Psoas muscle (tissue), 8 donors: ENCODE measurements around the gene AOAH. TPM values are rescaled to one million over a fixed set of nuclear protein-coding genes. Genes with fewer than 3 reads are reported as not detected.

Source experiments
- ATAC-seq, 4 donors: fragments of 200-7000 bp; cut with Tn5 transposase; one replicate each; pipeline ENCODE4 v1.9.1; 2020; ENCODE audit warnings: moderate library complexity in 3 of 4, mild to moderate bottlenecking in 2 of 4
- DNase-seq, 2 donors: peaks; one replicate each; pipeline ENCODE4 v3.0.0-alpha.2; 2020
- H3K27ac ChIP-seq: fragments of 200-600 bp; one replicate; pipeline ENCODE4 v1.8.0; 2022
- H3K27me3 ChIP-seq, 3 donors: fragments of 200-600 bp in 1 of 3; one replicate each; pipeline versions ENCODE4 v1.6.1 to v1.8.0; 2013 to 2022; ENCODE audit warnings: low read length in 2 of 3, mild to moderate bottlenecking in 2 of 3, moderate library complexity in 1 of 3; ENCODE audit not compliant: insufficient read depth in 3 of 3
- H3K36me3 ChIP-seq, 2 donors: fragments of 200-600 bp in 1 of 2; one replicate each; pipeline versions ENCODE4 v1.6.1 to v1.8.0; 2013 to 2022; ENCODE audit warnings: low read depth in 1 of 2, mild to moderate bottlenecking in 1 of 2, moderate library complexity in 1 of 2; ENCODE audit not compliant: insufficient read depth in 1 of 2
- H3K4me1 ChIP-seq: fragments of 200-600 bp; one replicate; pipeline ENCODE4 v1.8.0; 2022
- H3K4me3 ChIP-seq: fragments of 200-600 bp; one replicate; pipeline ENCODE4 v1.8.0; 2022; ENCODE audit warnings: mild to moderate bottlenecking
- H3K9me3 ChIP-seq: fragments of 200-600 bp; one replicate; pipeline ENCODE4 v1.8.0; 2022
- WGBS, 3 donors: extraction: QIAGEN DNeasy Blood & Tissue Kit; methylation state at CpG; one replicate each; pipeline versions ENCODE4 v1.1.6 to v1.1.7; 2013; 5-methylcytosine and 5-hydroxymethylcytosine counted together
- intact Hi-C, 2 donors: fragments of 100-400 bp; cut with DNase I; formaldehyde crosslinking; loops; one replicate each; pipeline versions ENCODE4 v1.11.0 to v1.14.2; 2022
- polyA plus RNA-seq, 3 donors: library from polyadenylated mRNA; stranded (reverse); fragments of 200-250 nt; gene quantifications; one replicate each; pipeline ENCODE4 v1.2.3, GENCODE V29; 2013
- total RNA-seq, 4 donors: library from RNA; stranded (reverse); fragmentation: NEBNext Ultra II Directional in 2 of 4; extraction: Animal tissue kit (Norgen Biotek cat#: 25700) in 2 of 4; gene quantifications; one replicate each; pipeline versions ENCODE4 v1.2.1 to v1.2.4, GENCODE V29; 2021 to 2023
- TF ChIP-seq, protein P1 (sequence below): fragments of 200-600 bp; IDR thresholded peaks from one replicate; pipeline ENCODE4 v1.8.0; 2022; ENCODE audit warnings: antibody characterized with exemption
- donor health status: healthy with polysubstance abuse.
- donor health status: DM: no; HTN: no; CAD: no; lungs with moderate emphysema.
- donor health status: Bipolar disorder and iron deficiency.
- donor health status: healthy.
- donor health status: DM: yes; HTN: yes; CAD: no.
- donor health status: DM: no; HTN: no; CAD: no.
- donor health status: DM: no; HTN: no; CAD: no.
- donor health status: DM: yes; HTN: yes; CAD: no.

AOAH gene
- total and polyA plus RNA-seq, 7 donors, result 0.04 to 2.1 (median 0.83) TPM

DNA sequence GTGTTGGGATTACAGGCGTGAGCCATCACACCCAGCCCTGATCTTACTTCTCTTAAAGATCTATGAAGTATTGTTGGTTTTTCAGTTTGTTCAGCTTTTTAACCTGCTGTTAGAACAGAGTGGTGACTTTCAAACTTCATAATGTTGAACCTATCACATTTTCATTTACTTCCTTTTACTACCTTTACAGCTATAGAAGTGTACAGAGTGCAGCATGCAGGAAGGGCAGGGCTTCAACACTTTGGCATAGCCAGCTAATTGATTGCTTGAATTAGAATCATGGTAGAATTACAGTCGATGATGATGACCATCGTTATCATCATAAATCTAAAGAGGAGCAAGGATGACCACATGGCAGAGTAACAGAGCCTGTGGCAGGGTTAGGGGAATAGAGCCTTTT lies 55.5 kb downstream of the AOAH start:
- Histone ChIP-seq H3K9me3 (no peaks in the 10 kb centered on the region), H3K4me3 (no peak overlapping the region), H3K36me3 (no peaks in the 10 kb centered on the region), H3K27me3 (no peaks in the 10 kb centered on the region), H3K4me1 (no peaks in the 10 kb centered on the region), H3K27ac (no peak overlapping the region)
- DNase-seq (no peak), ATAC-seq (no peak)
- TF ChIP-seq, protein P1, sequence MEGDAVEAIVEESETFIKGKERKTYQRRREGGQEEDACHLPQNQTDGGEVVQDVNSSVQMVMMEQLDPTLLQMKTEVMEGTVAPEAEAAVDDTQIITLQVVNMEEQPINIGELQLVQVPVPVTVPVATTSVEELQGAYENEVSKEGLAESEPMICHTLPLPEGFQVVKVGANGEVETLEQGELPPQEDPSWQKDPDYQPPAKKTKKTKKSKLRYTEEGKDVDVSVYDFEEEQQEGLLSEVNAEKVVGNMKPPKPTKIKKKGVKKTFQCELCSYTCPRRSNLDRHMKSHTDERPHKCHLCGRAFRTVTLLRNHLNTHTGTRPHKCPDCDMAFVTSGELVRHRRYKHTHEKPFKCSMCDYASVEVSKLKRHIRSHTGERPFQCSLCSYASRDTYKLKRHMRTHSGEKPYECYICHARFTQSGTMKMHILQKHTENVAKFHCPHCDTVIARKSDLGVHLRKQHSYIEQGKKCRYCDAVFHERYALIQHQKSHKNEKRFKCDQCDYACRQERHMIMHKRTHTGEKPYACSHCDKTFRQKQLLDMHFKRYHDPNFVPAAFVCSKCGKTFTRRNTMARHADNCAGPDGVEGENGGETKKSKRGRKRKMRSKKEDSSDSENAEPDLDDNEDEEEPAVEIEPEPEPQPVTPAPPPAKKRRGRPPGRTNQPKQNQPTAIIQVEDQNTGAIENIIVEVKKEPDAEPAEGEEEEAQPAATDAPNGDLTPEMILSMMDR, result no peak
- intact Hi-C loops, result no loop called here
- WGBS, 3 donors, result 59 to 81% (median 81%) methylated on average over 3 of the region's 3 CpGs

DNA sequence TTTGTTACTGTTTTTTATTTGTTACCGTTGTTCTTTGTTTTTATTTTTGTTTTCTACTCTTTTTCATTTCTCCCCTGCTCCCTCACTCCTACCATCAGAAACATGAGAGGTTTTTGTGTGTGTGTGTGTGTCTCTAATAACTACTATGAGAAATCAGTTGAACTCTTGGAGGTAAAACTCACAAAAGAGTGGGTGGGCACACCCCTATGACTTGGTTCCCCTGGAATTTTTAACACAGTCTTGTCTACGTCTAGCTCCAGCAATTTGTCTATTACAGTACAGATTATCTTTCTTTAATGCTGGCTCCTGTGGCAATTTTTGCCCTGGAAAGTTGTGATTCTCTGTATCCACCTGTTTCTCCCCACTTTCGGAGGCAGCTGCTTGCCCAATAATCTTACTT lies 56.2 kb downstream of the AOAH start:
- intact Hi-C loops, result no loop called here
- TF ChIP-seq, protein P1, result no peak

DNA sequence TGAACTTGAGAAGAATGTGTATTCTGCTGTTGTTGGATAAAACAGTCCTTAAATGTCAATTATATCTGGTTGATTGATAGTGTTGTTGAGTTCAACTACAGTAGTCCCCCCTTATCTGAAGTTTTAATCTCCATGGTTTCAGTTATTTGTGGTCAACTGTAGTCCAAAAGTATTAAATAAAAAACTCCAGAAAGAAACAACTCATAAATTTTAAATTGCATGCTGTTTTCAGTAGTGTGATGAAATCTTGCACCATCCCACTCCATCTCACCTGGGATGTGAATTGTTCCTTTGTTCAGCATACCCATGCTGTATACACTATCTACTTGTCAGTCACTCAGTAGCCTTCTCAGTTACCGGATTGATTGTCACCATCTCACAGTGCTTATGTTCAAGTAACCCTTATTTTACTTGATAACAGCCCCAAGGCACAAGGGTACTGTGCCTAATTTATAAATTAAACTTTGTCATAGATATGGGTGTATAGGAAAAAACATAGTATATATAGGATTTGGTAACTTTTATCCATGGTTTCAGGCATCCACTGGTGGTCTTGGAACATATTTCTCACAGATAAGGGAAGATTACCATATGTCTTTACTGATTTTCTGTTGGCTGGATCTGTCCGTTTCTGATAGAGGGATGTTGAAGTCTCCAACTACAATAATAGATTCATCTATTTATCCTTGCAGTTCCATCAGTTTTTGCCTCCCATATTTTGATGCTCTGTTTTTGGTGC lies 57.1 kb downstream of the AOAH start:
- no peak overlapping the region for H3K27ac ChIP-seq
- intact Hi-C loops, result no loop called here
- DNase-seq (no peak), ATAC-seq (no peak)
- H3K36me3 ChIP-seq, result no peaks in the 10 kb centered on the region
- H3K4me3 ChIP-seq, result no peak overlapping the region
- TF ChIP-seq, protein P1, result no peak
- H3K9me3 ChIP-seq, result no peaks in the 10 kb centered on the region
- 64 to 68% (median 67%) methylated on average over 2 of the region's 2 CpGs for WGBS, 3 donors
- no peaks in the 10 kb centered on the region for H3K27me3 ChIP-seq
- H3K4me1 ChIP-seq, result no peaks in the 10 kb centered on the region

More for the DNA sequence above, 56.2 kb downstream of the AOAH start:
- H3K4me1 ChIP-seq, result no peaks in the 10 kb centered on the region
- no peaks in the 10 kb centered on the region for H3K9me3 ChIP-seq
- H3K27ac ChIP-seq, result no peak overlapping the region
- ATAC-seq, result no peak
- WGBS, 3 donors, result 55 to 71% (median 59%) methylated on average over 3 of the region's 3 CpGs
- DNase-seq, result no peak
- H3K27me3 ChIP-seq, result no peaks in the 10 kb centered on the region
- no peaks in the 10 kb centered on the region for H3K36me3 ChIP-seq
- H3K4me3 ChIP-seq, result no peak overlapping the region

DNA sequence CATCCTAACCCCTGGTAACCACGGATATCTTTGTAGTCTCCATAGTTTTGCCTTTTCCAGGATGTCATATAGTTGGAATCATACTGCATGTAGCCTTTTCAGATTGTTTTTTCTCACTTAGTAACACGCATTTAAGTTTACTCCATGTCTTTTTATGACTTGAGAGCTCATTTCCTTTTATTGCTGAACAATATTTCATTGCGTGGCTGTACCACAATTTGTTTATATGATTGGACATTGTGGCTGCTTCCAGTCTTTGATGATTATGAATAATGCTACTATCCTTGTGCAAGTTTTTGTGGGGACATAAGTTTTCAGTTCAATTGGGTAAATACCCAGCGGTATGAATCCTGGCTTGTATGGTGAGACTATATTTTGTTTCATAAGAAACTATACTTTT lies 60.8 kb downstream of the AOAH start:
- intact Hi-C loops, result no loop called here
- ATAC-seq (no peak), DNase-seq (no peak)
- Histone ChIP-seq H3K4me1 (no peaks in the 10 kb centered on the region), H3K27me3 (no peaks in the 10 kb centered on the region), H3K9me3 (no peaks in the 10 kb centered on the region), H3K4me3 (no peak overlapping the region), H3K36me3 (no peaks in the 10 kb centered on the region), H3K27ac (no peak overlapping the region)
- 84 to 86% (median 85%) methylated on average over 4 of the region's 4 CpGs for WGBS, 3 donors
- TF ChIP-seq, protein P1, result no peak
